A549 (cell line): ENCODE measurements around the gene LCOR. TPM values are rescaled to one million over a fixed set of nuclear protein-coding genes. Genes with fewer than 3 reads are reported as not detected.

ENCODE experiments used
- ATAC-seq, 2 experiments: fragments of 200-7000 bp in 1 of 2; fragments of >200 bp in 1 of 2; cut with Nextera tagmentation in 1 of 2; cut with Tn5 transposase in 1 of 2; 3 replicates each; pipeline versions ENCODE4 v1.8.0 to v1.9.1; 2018 to 2020; ENCODE audit warnings: mild to moderate bottlenecking in 1 of 2, moderate library complexity in 1 of 2
- CTCF ChIA-PET: fragments of 300-600 bp; sonication (Branson Sonifier 250); formaldehyde crosslinking; extraction: SDS; loops from one replicate; lab custom pipeline; 2021; ENCODE audit warnings: antibody characterized with exemption, inconsistent platforms; lab: Yijun Ruan, JAX
- POLR2A ChIA-PET: fragments of 350-600 bp; formaldehyde crosslinking; extraction: SDS; loops from one replicate; lab custom pipeline; 2021; ENCODE audit warnings: antibody characterized with exemption, inconsistent platforms; lab: Yijun Ruan, JAX
- DNase-seq, 2 experiments: peaks; one replicate each; pipeline versions ENCODE4 v3.0.0 to v3.0.0-alpha.2; 2011 to 2016; ENCODE audit warnings: low read depth in 1 of 2, low spot score in 1 of 2
- FAIRE-seq: peaks from 2 replicates; lab custom pipeline; 2011; peaks lifted over from hg19 to GRCh38; lab: Jason Lieb, UNC
- H3K27ac ChIP-seq, 2 experiments: fragments of >200 bp; sonication (Bioruptor Twin); formaldehyde crosslinking; 3 replicates each; pipeline ENCODE4 v1.5.1; 2016 to 2017
- H3K4me1 ChIP-seq: fragments of >200 bp; sonication (Bioruptor Twin); formaldehyde crosslinking; 3 replicates; pipeline ENCODE4 v1.6.1; 2016
- H3K4me2 ChIP-seq: fragments of >200 bp; sonication (Bioruptor Twin); formaldehyde crosslinking; 3 replicates; pipeline ENCODE4 v1.6.1; 2016
- H3K4me3 ChIP-seq: fragments of >200 bp; sonication (Bioruptor Twin); formaldehyde crosslinking; 3 replicates; pipeline ENCODE4 v1.5.1; 2016
- H3K9me3 ChIP-seq: fragments of >200 bp; sonication (Bioruptor Twin); formaldehyde crosslinking; 3 replicates; pipeline ENCODE4 v1.6.1; 2016
- BHLHE40 ChIP-seq: IDR thresholded peaks from 2 replicates; pipeline ENCODE4 v1.6.1; 2012; ENCODE audit warnings: low read depth, low read length, inconsistent platforms
- CBX2 ChIP-seq: fragments of 200-600 bp; sonication (generic); IDR thresholded peaks from 2 replicates; pipeline ENCODE4 v1.6.1; 2016; ENCODE audit warnings: low read depth, mild to moderate bottlenecking, borderline replicate concordance
- CBX8 ChIP-seq: fragments of 200-600 bp; sonication (generic); IDR thresholded peaks from 2 replicates; pipeline ENCODE4 v1.6.1; 2016
- CEBPB ChIP-seq, 2 experiments: fragments of >200 bp in 1 of 2; sonication (Bioruptor Twin) in 1 of 2; formaldehyde crosslinking in 1 of 2; IDR thresholded peaks; 2 replicates each; pipeline ENCODE4 v1.6.1; 2012 to 2016
- CHD2 ChIP-seq: fragments of 150-350 bp; IDR thresholded peaks from 2 replicates; pipeline ENCODE4 v1.6.1; 2014; ENCODE audit warnings: low read length; ENCODE audit not compliant: partially characterized antibody
- CHD4 ChIP-seq: fragments of 200-600 bp; sonication (generic); IDR thresholded peaks from 2 replicates; pipeline ENCODE4 v1.6.1; 2016; ENCODE audit warnings: antibody characterized with exemption, mild to moderate bottlenecking, borderline replicate concordance
- EHMT2 ChIP-seq: fragments of 200-600 bp; sonication (generic); IDR thresholded peaks from 2 replicates; pipeline ENCODE4 v1.6.1; 2016; ENCODE audit warnings: antibody characterized with exemption, low read depth, mild to moderate bottlenecking, moderate library complexity
- EP300 ChIP-seq, 2 experiments: fragments of >200 bp; sonication (Bioruptor Twin); formaldehyde crosslinking; IDR thresholded peaks; 2 replicates in 1 of 2; 3 replicates in 1 of 2; pipeline ENCODE4 v1.6.1; 2016 to 2017
- ESRRA ChIP-seq: fragments of 150-350 bp; IDR thresholded peaks from 2 replicates; pipeline ENCODE4 v1.6.1; 2014; ENCODE audit warnings: mild to moderate bottlenecking, low read length, borderline replicate concordance
- FOSB ChIP-seq: fragments of 250-450 bp; sonication (Bioruptor Pico); IDR thresholded peaks from 2 replicates; pipeline ENCODE4 v1.5.0; 2020; ENCODE audit warnings: mild to moderate bottlenecking, moderate library complexity
- HES2 ChIP-seq: fragments of >200 bp; sonication (Bioruptor Twin); formaldehyde crosslinking; IDR thresholded peaks from 2 replicates; pipeline ENCODE4 v1.6.1; 2016
- HEYL ChIP-seq: fragments of 250-450 bp; sonication (Bioruptor Pico); IDR thresholded peaks from 2 replicates; pipeline ENCODE4 v1.8.0; 2021; ENCODE audit warnings: mild to moderate bottlenecking, moderate library complexity
- HOXB13 ChIP-seq: fragments of 250-450 bp; sonication (Bioruptor Pico); IDR thresholded peaks from 2 replicates; pipeline ENCODE4 v1.5.0; 2020; ENCODE audit warnings: low read depth, mild to moderate bottlenecking, moderate library complexity
- HOXB5 ChIP-seq: fragments of 250-450 bp; sonication (Bioruptor Pico); IDR thresholded peaks from 2 replicates; pipeline ENCODE4 v1.5.0; 2020; ENCODE audit warnings: mild to moderate bottlenecking, moderate library complexity
- KDM1A ChIP-seq: fragments of 200-600 bp; sonication (generic); IDR thresholded peaks from 2 replicates; pipeline ENCODE4 v1.6.1; 2016; ENCODE audit warnings: low read depth, mild to moderate bottlenecking
- KDM5A ChIP-seq: fragments of 200-600 bp; sonication (generic); IDR thresholded peaks from 2 replicates; pipeline ENCODE4 v1.6.1; 2016; ENCODE audit warnings: antibody characterized with exemption, mild to moderate bottlenecking
- MAZ ChIP-seq: fragments of 150-350 bp; IDR thresholded peaks from 2 replicates; pipeline ENCODE4 v1.6.1; 2014; ENCODE audit warnings: antibody characterized with exemption, low read depth, low read length, borderline replicate concordance
- MYC ChIP-seq: IDR thresholded peaks from 2 replicates; pipeline ENCODE4 v1.6.1; 2012; ENCODE audit warnings: mild to moderate bottlenecking, inconsistent platforms, low read length, improper control_type of control experiment, borderline replicate concordance
- NFE2L2 ChIP-seq: fragments of 150-350 bp; conservative IDR thresholded peaks from 2 replicates; pipeline ENCODE4 v1.6.1; 2014; ENCODE audit warnings: low read length
- NR3C1 ChIP-seq: fragments of >200 bp; sonication (Bioruptor Twin); formaldehyde crosslinking; IDR thresholded peaks from 3 replicates; pipeline ENCODE4 v1.6.1; 2017
- PBX3 ChIP-seq: IDR thresholded peaks from 2 replicates; pipeline ENCODE4 v1.6.1; 2012
- PHF8 ChIP-seq: fragments of 200-600 bp; sonication (generic); IDR thresholded peaks from 2 replicates; pipeline ENCODE4 v1.6.1; 2016; ENCODE audit warnings: low read depth, mild to moderate bottlenecking, antibody characterized with exemption, moderate library complexity, borderline replicate concordance
- POLR2A ChIP-seq: IDR thresholded peaks from 2 replicates; pipeline ENCODE4 v1.6.1; 2012; ENCODE audit warnings: mild to moderate bottlenecking, low read length
- POLR2AphosphoS2 ChIP-seq: conservative IDR thresholded peaks from 2 replicates; pipeline ENCODE4 v1.6.1; 2012; ENCODE audit warnings: low read length, improper control_type of control experiment, inconsistent platforms
- RAD21 ChIP-seq, 2 experiments: fragments of >200 bp in 1 of 2; sonication (Bioruptor Twin) in 1 of 2; formaldehyde crosslinking in 1 of 2; IDR thresholded peaks in 1 of 2; conservative IDR thresholded peaks in 1 of 2; 2 replicates in 1 of 2; 3 replicates in 1 of 2; pipeline ENCODE4 v1.6.1; 2012 to 2018; ENCODE audit warnings: inconsistent platforms in 1 of 2
- RARB ChIP-seq: fragments of 250-450 bp; sonication (Bioruptor Pico); IDR thresholded peaks from 2 replicates; pipeline ENCODE4 v1.8.0; 2021; ENCODE audit warnings: mild to moderate bottlenecking, moderate library complexity
- RCOR1 ChIP-seq: fragments of 150-350 bp; IDR thresholded peaks from 2 replicates; pipeline ENCODE4 v1.6.1; 2014; ENCODE audit warnings: antibody characterized with exemption, low read length, low read depth
- REST ChIP-seq: fragments of 200-600 bp; sonication (generic); IDR thresholded peaks from 2 replicates; pipeline ENCODE4 v1.6.1; 2016; ENCODE audit warnings: antibody characterized with exemption, mild to moderate bottlenecking, moderate library complexity
- SMC3 ChIP-seq: fragments of >200 bp; sonication (Bioruptor Twin); formaldehyde crosslinking; IDR thresholded peaks from 3 replicates; pipeline ENCODE4 v1.6.1; 2018; ENCODE audit warnings: inconsistent platforms
- TFCP2L1 ChIP-seq: fragments of 250-450 bp; sonication (Bioruptor Pico); IDR thresholded peaks from 2 replicates; pipeline ENCODE4 v1.5.0; 2021; ENCODE audit warnings: mild to moderate bottlenecking
- TP53 ChIP-seq: fragments of 250-450 bp; sonication (Bioruptor Pico); IDR thresholded peaks from 2 replicates; pipeline ENCODE4 v1.5.0; 2021; ENCODE audit warnings: mild to moderate bottlenecking, moderate library complexity
- ZC3H11A ChIP-seq: fragments of 450-650 bp; IDR thresholded peaks from 2 replicates; pipeline ENCODE4 v1.6.1; 2014; ENCODE audit warnings: antibody characterized with exemption, mild to moderate bottlenecking
- ZFP36 ChIP-seq: fragments of 450-650 bp; IDR thresholded peaks from 2 replicates; pipeline ENCODE4 v1.6.1; 2014; ENCODE audit warnings: borderline replicate concordance; ENCODE audit not compliant: partially characterized antibody
- WGBS: methylation state at CpG from one replicate; pipeline ENCODE4 v1.1.6; 2017; ENCODE audit errors: missing lambda C conversion rate; 5-methylcytosine and 5-hydroxymethylcytosine counted together
- polyA plus RNA-seq, 4 experiments: library from polyadenylated mRNA; depleted of rRNA in 3 of 4; stranded (reverse); fragments of >200 nt; fragmentation: RNase III in 1 of 4; extraction: RNeasy Plus Mini Kit Qiagen cat#74134 plus additional on column Dnase treatment in 1 of 4; gene quantifications; 2 replicates in 3 of 4; 3 replicates in 1 of 4; pipeline ENCODE4 v1.2.3, GENCODE V29; 2011 to 2017

The LCOR gene
- polyA plus RNA-seq, 2 of the 4 experiments (the other 2 are of a cell fraction) = 4.8 to 17.6 TPM

DNA sequence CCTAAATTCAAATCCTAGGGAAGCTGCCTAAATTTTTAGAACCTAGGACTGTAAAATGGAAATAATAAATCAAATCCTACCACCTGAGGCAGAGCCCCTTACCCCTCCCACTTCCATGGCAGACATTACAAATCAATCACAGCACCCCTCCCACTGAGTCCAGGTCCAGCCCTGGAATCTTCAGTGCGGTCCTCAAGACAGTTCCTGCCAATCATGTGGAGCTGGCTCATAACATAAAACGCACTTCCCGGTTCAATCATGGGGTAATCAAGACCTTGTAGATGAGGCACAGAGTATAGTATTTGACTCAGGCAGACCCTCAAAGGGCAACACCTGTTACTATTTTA lies 196.7 kb downstream of the LCOR start:
- FAIRE-seq (no peak), ATAC-seq (no peak), DNase-seq (no peak)
- Histone ChIP-seq H3K4me1 (peaks cover 17% of the 10 kb centered on the region), H3K4me2 (no peak overlapping the region), H3K4me3 (no peak overlapping the region), H3K9me3 (no peaks in the 10 kb centered on the region), H3K27ac (no peak overlapping the region)
- ChIA-PET POLR2A (no interaction called here), CTCF (interaction anchor here (0.8 to 0.9 kb wide), 2 partner anchors 9 to 45 kb away, joined by 3 to 4 read pairs; no protein-coding TSS in a partner anchor)
- TF ChIP-seq TP53 (CRISPR knock-in tag) (no peak), RAD21 (conservative IDR thresholded peaks at IDR 0.05 in 1 of 2, IDR thresholded peaks at IDR 0.05 in 1 of 2) (no peak), MAZ (no peak), ZFP36 (no peak), PHF8 (no peak), BHLHE40 (no peak), HOXB5 (no peak), EHMT2 (no peak), CHD4 (no peak)
- 85% methylated on average over 3 of the region's 3 CpGs for WGBS

GRCh38 chr10:97029271-97029670 lies 197.2 kb downstream of the LCOR start:
- POLR2A ChIA-PET = no interaction called here
- ATAC-seq = no peak
- 23% methylated on average over 3 of the region's 3 CpGs for WGBS
- peaks cover 13% of the 10 kb centered on the region for H3K4me1 ChIP-seq
- H3K27ac ChIP-seq = no peak overlapping the region
- no peaks in the 10 kb centered on the region for H3K9me3 ChIP-seq
- H3K4me3 ChIP-seq = no peak overlapping the region
- CTCF ChIA-PET = interaction anchor here (0.8 to 0.9 kb wide), 2 partner anchors 8 to 44 kb away, joined by 3 to 4 read pairs; no protein-coding TSS in a partner anchor
- H3K4me2 ChIP-seq = no peak overlapping the region
- no peak for FAIRE-seq
- no peak for DNase-seq
- TF ChIP-seq NR3C1 (no peak), MYC (no peak), KDM5A (no peak), HES2 (no peak), ESRRA (no peak), FOSB (CRISPR knock-in tag) (no peak), SMC3 (no peak), TFCP2L1 (CRISPR knock-in tag) (no peak), CEBPB (IDR thresholded peaks at IDR 0.05) (no peak), RCOR1 (no peak), CHD2 (no peak), ZFP36 (no peak), POLR2AphosphoS2 (no peak), CBX8 (no peak), ZC3H11A (no peak), HEYL (no peak), CBX2 (no peak)
- TF ChIP-seq, all 56 proteins: peak for 0

DNA sequence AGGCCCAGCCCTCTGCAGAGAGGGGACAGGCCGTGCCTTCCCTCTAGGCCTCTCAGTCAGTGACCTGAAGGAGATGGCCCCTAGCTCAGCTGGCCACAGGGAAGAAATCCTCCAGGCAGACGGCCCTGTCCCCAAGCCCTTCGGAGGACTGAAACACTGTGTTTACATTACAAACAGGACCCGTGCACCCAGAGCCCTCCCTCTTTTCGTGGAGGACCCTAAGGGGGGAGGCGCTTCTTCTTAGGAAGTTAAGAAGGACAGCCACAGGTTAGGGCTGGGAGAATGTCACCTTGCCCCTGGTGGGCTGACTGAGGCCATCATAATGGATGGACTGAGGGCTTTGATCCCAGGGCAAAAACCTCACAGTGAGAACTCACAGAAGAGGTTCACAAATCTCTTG lies 198.8 kb downstream of the LCOR start:
- H3K4me2 ChIP-seq = no peak overlapping the region
- no peaks in the 10 kb centered on the region for H3K4me1 ChIP-seq
- WGBS = 37% methylated on average over 5 of the region's 6 CpGs
- FAIRE-seq (no peak), ATAC-seq (no peak), DNase-seq (no peak)
- CTCF ChIA-PET = interaction anchor here (1.0 to 1.3 kb wide), 3 partner anchors 42 to 180 kb away, joined by 3 read pairs; no protein-coding TSS in a partner anchor
- TF ChIP-seq POLR2A = no peak
- no peak for TF ChIP-seq REST
- no peak for TF ChIP-seq EP300 (IDR thresholded peaks at IDR 0.05)
- TF ChIP-seq PBX3 = no peak
- TF ChIP-seq HEYL = no peak
- TF ChIP-seq KDM5A = no peak
- TF ChIP-seq EHMT2 = no peak
- TF ChIP-seq KDM1A = no peak
- TF ChIP-seq HOXB13 (CRISPR knock-in tag) = no peak
- TF ChIP-seq CBX8 = no peak
- no peak for TF ChIP-seq CHD4
- TF ChIP-seq ZC3H11A = no peak
- TF ChIP-seq RARB (CRISPR knock-in tag) = no peak
- TF ChIP-seq TFCP2L1 (CRISPR knock-in tag) = no peak
- TF ChIP-seq NFE2L2 = no peak
- POLR2A ChIA-PET = no interaction called here
- H3K4me3 ChIP-seq = no peak overlapping the region
- H3K27ac ChIP-seq = no peak overlapping the region
- H3K9me3 ChIP-seq = no peaks in the 10 kb centered on the region
